GM21515 (cell line): ENCODE measurements around the gene NUDT9.

ENCODE experiments used
- ATAC-seq: cut with Tn5 transposase; IDR thresholded peaks from one replicate; pipeline ENCODE4 v1.9.1; 2021; ENCODE audit not compliant: unreplicated experiment

Gene NUDT9

GRCh38 chr4:87502580-87503238 is 80.3 kb downstream of the NUDT9 start:
- no peak for ATAC-seq

- ATAC-seq, result no peak
Observed at GRCh38 chr4:87505862-87506261, 83.5 kb downstream of the NUDT9 start.

GRCh38 chr4:87506974-87507701 is 84.8 kb downstream of the NUDT9 start:
- no peak for ATAC-seq
